Immature natural killer cell (primary cell): ENCODE measurements around the gene CRTAC1. TPM values are rescaled to one million over a fixed set of nuclear protein-coding genes. Genes with fewer than 3 reads are reported as not detected.
A peak's percentile ranks its signal among the peaks of the same experiment; 100 is the strongest.

ENCODE experiments used
- DNase-seq, 3 donors: peaks; one replicate each; pipeline ENCODE4 v3.0.0; 2022; ENCODE audit warnings: mixed read lengths in 1 of 3
- H3K27ac Mint-ChIP-seq, 6 donors: one replicate each; pipeline ENCODE4 v1.8.0; 2020; ENCODE audit warnings: mixed read lengths in 6 of 6, mild to moderate bottlenecking in 5 of 6, inconsistent platforms in 4 of 6, moderate library complexity in 3 of 6
- H3K27me3 Mint-ChIP-seq, 3 donors: one replicate each; pipeline ENCODE4 v1.8.0; 2020 to 2021; ENCODE audit warnings: low read depth in 3 of 3, mild to moderate bottlenecking in 3 of 3, mixed read lengths in 3 of 3, moderate library complexity in 3 of 3, inconsistent platforms in 1 of 3
- H3K36me3 Mint-ChIP-seq, 3 donors: one replicate each; pipeline ENCODE4 v1.8.0; 2020; ENCODE audit warnings: mixed read lengths in 3 of 3, inconsistent platforms in 2 of 3, mild to moderate bottlenecking in 2 of 3
- H3K4me1 Mint-ChIP-seq, 2 donors: one replicate each; pipeline ENCODE4 v1.8.0; 2020; ENCODE audit warnings: inconsistent platforms in 2 of 2, mild to moderate bottlenecking in 2 of 2, mixed read lengths in 2 of 2, moderate library complexity in 1 of 2
- H3K4me3 Mint-ChIP-seq, 5 donors: one replicate each; pipeline ENCODE4 v1.8.0; 2020; ENCODE audit warnings: mild to moderate bottlenecking in 5 of 5, mixed read lengths in 5 of 5, inconsistent platforms in 3 of 5, moderate library complexity in 3 of 5
- H3K9me3 Mint-ChIP-seq, 6 donors: one replicate each; pipeline ENCODE4 v1.8.0; 2020; ENCODE audit warnings: mild to moderate bottlenecking in 6 of 6, mixed read lengths in 6 of 6, inconsistent platforms in 4 of 6, moderate library complexity in 3 of 6
- polyA plus RNA-seq, 3 donors: library from polyadenylated mRNA; unstranded; fragments of 300-500 nt; fragmentation: Illumina TruSeq; gene quantifications; one replicate each; pipeline ENCODE4 v1.2.3, GENCODE V29; 2021

The CRTAC1 gene
- polyA plus RNA-seq, 3 donors from 2014 or later, result not detected

GRCh38 chr10:97828721-97829120 lies 201.7 kb downstream of the CRTAC1 start:
- H3K4me3 Mint-ChIP-seq, result no peak overlapping the region

GRCh38 chr10:97827702-97828291 lies 202.6 kb downstream of the CRTAC1 start:
- no peak for DNase-seq
- Mint-ChIP-seq H3K36me3 (peaks cover 0 to 3% (median 0%) of the 10 kb centered on the region in 3 donors), H3K27me3 (peaks cover 0 to 6% (median 2%) of the 10 kb centered on the region in 3 donors), H3K4me1 (peaks cover 10 to 12% of the 10 kb centered on the region in 2 donors), H3K4me3 (no peak overlapping the region), H3K27ac (no peak overlapping the region), H3K9me3 (no peaks in the 10 kb centered on the region)

More at GRCh38 chr10:97828721-97829120, 201.7 kb downstream of the CRTAC1 start:
- Mint-ChIP-seq H3K36me3 (peaks cover 0 to under 1% (median 0%) of the 10 kb centered on the region in 3 donors), H3K27me3 (peaks cover 0 to 6% (median 2%) of the 10 kb centered on the region in 3 donors), H3K9me3 (no peaks in the 10 kb centered on the region), H3K27ac (peak overlapping the region in 2 of 6 donors; percentile 16 to 58), H3K4me1 (peaks cover 10 to 12% of the 10 kb centered on the region in 2 donors)
- DNase-seq, result no peak

- H3K4me1 Mint-ChIP-seq, result peaks cover 10 to 12% of the 10 kb centered on the region in 2 donors
- peaks cover 0 to 3% (median 0%) of the 10 kb centered on the region in 3 donors for H3K36me3 Mint-ChIP-seq
- H3K27ac Mint-ChIP-seq, result peak overlapping the region in 2 of 6 donors; percentile 0 to 45
- no peaks in the 10 kb centered on the region for H3K9me3 Mint-ChIP-seq
- no peak overlapping the region for H3K4me3 Mint-ChIP-seq
- peaks cover 0 to 6% (median 6%) of the 10 kb centered on the region in 3 donors for H3K27me3 Mint-ChIP-seq
- no peak for DNase-seq
These were observed 203.5 kb downstream of the CRTAC1 start for GRCh38 chr10:97826892-97827291.

- Mint-ChIP-seq H3K9me3 (no peaks in the 10 kb centered on the region), H3K27ac (no peak overlapping the region), H3K4me3 (no peak overlapping the region), H3K4me1 (peaks cover 10 to 12% of the 10 kb centered on the region in 2 donors), H3K27me3 (peaks cover 0 to 7% (median 6%) of the 10 kb centered on the region in 3 donors), H3K36me3 (peaks cover 0 to 3% (median 0%) of the 10 kb centered on the region in 3 donors)
- no peak for DNase-seq
These were observed 205.2 kb downstream of the CRTAC1 start for GRCh38 chr10:97825020-97825760.

- Mint-ChIP-seq H3K9me3 (no peaks in the 10 kb centered on the region), H3K4me3 (no peak overlapping the region), H3K27ac (no peak overlapping the region), H3K4me1 (peaks cover 5% of the 10 kb centered on the region in 2 donors), H3K27me3 (peaks cover 2 to 8% (median 6%) of the 10 kb centered on the region in 3 donors), H3K36me3 (peaks cover 0 to 6% (median 0%) of the 10 kb centered on the region in 3 donors)
- no peak for DNase-seq
These were observed 206.7 kb downstream of the CRTAC1 start for GRCh38 chr10:97823734-97824133.

- DNase-seq, result no peak
- Mint-ChIP-seq H3K36me3 (peaks cover 0 to 6% (median 0%) of the 10 kb centered on the region in 3 donors), H3K4me1 (peaks cover 0 to 2% of the 10 kb centered on the region in 2 donors), H3K9me3 (no peaks in the 10 kb centered on the region), H3K4me3 (no peak overlapping the region), H3K27ac (no peak overlapping the region), H3K27me3 (peaks cover 2 to 8% (median 8%) of the 10 kb centered on the region in 3 donors)
These were observed 208.1 kb downstream of the CRTAC1 start for GRCh38 chr10:97822261-97822687.

- peaks cover 0 to 2% of the 10 kb centered on the region in 2 donors for H3K4me1 Mint-ChIP-seq
- H3K27ac Mint-ChIP-seq, result no peak overlapping the region
These were observed 208.9 kb downstream of the CRTAC1 start for GRCh38 chr10:97821308-97822038.

GRCh38 chr10:97820096-97820704 lies 210.2 kb downstream of the CRTAC1 start:
- Mint-ChIP-seq H3K9me3 (no peaks in the 10 kb centered on the region), H3K27ac (no peak overlapping the region)
- no peak for DNase-seq

More at GRCh38 chr10:97821308-97822038, 208.9 kb downstream of the CRTAC1 start:
- Mint-ChIP-seq H3K9me3 (no peaks in the 10 kb centered on the region), H3K27me3 (peaks cover 2 to 7% (median 4%) of the 10 kb centered on the region in 3 donors), H3K36me3 (peaks cover 0 to 6% (median 0%) of the 10 kb centered on the region in 3 donors), H3K4me3 (no peak overlapping the region)
- no peak for DNase-seq

GRCh38 chr10:97818572-97818971 lies 211.8 kb downstream of the CRTAC1 start:
- H3K27ac Mint-ChIP-seq, result no peak overlapping the region
- H3K4me1 Mint-ChIP-seq, result no peaks in the 10 kb centered on the region
- no peak for DNase-seq
- H3K9me3 Mint-ChIP-seq, result no peaks in the 10 kb centered on the region
- H3K36me3 Mint-ChIP-seq, result peaks cover 0 to 4% (median 0%) of the 10 kb centered on the region in 3 donors
- H3K4me3 Mint-ChIP-seq, result no peak overlapping the region
- H3K27me3 Mint-ChIP-seq, result peaks cover 2 to 9% (median 3%) of the 10 kb centered on the region in 3 donors

More at GRCh38 chr10:97820096-97820704, 210.2 kb downstream of the CRTAC1 start:
- H3K36me3 Mint-ChIP-seq, result peaks cover 0 to 6% (median 0%) of the 10 kb centered on the region in 3 donors
- H3K4me1 Mint-ChIP-seq, result no peaks in the 10 kb centered on the region
- peaks cover 2 to 6% (median 2%) of the 10 kb centered on the region in 3 donors for H3K27me3 Mint-ChIP-seq
- no peak overlapping the region for H3K4me3 Mint-ChIP-seq

- Mint-ChIP-seq H3K4me1 (no peaks in the 10 kb centered on the region), H3K9me3 (no peaks in the 10 kb centered on the region), H3K4me3 (no peak overlapping the region), H3K27me3 (peaks cover 2 to 7% (median 4%) of the 10 kb centered on the region in 3 donors), H3K27ac (no peak overlapping the region), H3K36me3 (peaks cover 0 to 4% (median 0%) of the 10 kb centered on the region in 3 donors)
- no peak for DNase-seq
These were observed 213.8 kb downstream of the CRTAC1 start for GRCh38 chr10:97816609-97817008.

Other genes starting within 250 kb of the CRTAC1 start
- gene GOLGA7B, start 180.8 kb downstream of the CRTAC1 start, polyA plus RNA-seq, result under 1 TPM; 0.09 to 0.27 (median 0.17) TPM
- 10 to 100 TPM in 1 of 3 donors, 1 to 10 TPM in 1, under 1 TPM in 1; 0.22 to 13.9 (median 8.1) TPM for gene R3HCC1L, start 104.0 kb upstream of the CRTAC1 start, polyA plus RNA-seq
- gene LOXL4, start 237.6 kb upstream of the CRTAC1 start, polyA plus RNA-seq, result under 1 TPM in 1 of 3 donors, not detected in 2; 0.18 TPM